CD14-positive monocyte (primary cell): ENCODE measurements around the gene C15orf62. TPM values are rescaled to one million over a fixed set of nuclear protein-coding genes. Genes with fewer than 3 reads are reported as not detected.
A peak's percentile ranks its signal among the peaks of the same experiment; 100 is the strongest.

Experiments used
- DNase-seq, 3 donors: peaks; one replicate each; pipeline ENCODE4 v3.0.0-alpha.2; 2011 to 2022
- H2AFZ ChIP-seq: 2 replicates; pipeline ENCODE4 v1.6.0; 2012; ENCODE audit warnings: mild to moderate bottlenecking, low read depth, low read length, inconsistent platforms; ENCODE audit not compliant: insufficient read depth, poor library complexity, severe bottlenecking
- H3K27ac ChIP-seq, 2 donors: 1 replicate in 1 of 2; 2 replicates in 1 of 2; pipeline ENCODE4 v1.5.1; 2012 to 2013; ENCODE audit warnings: low read length in 2 of 2, control low read depth in 1 of 2, inconsistent platforms in 1 of 2, low read depth in 1 of 2, mild to moderate bottlenecking in 1 of 2
- H3K27me3 ChIP-seq, 2 donors: one replicate each; pipeline versions ENCODE4 v1.6.0 to v1.6.1; 2011 to 2013; ENCODE audit warnings: low read length in 2 of 2; ENCODE audit not compliant: control insufficient read depth in 2 of 2, insufficient read depth in 2 of 2
- H3K36me3 ChIP-seq, 2 donors: replicated peaks in 1 of 2; 1 replicate in 1 of 2; 2 replicates in 1 of 2; pipeline versions ENCODE4 v1.5.1 to v1.6.1; 2012 to 2013; ENCODE audit warnings: low read length in 2 of 2, control low read depth in 1 of 2, inconsistent platforms in 1 of 2, mild to moderate bottlenecking in 1 of 2; ENCODE audit not compliant: insufficient read depth in 2 of 2, control insufficient read depth in 1 of 2
- H3K4me1 ChIP-seq, 2 donors: 1 replicate in 1 of 2; 2 replicates in 1 of 2; pipeline versions ENCODE4 v1.5.1 to v1.6.1; 2012 to 2013; ENCODE audit warnings: low read length in 2 of 2, control low read depth in 1 of 2, inconsistent platforms in 1 of 2, mild to moderate bottlenecking in 1 of 2, moderate library complexity in 1 of 2; ENCODE audit not compliant: insufficient read depth in 2 of 2, control insufficient read depth in 1 of 2
- H3K4me2 ChIP-seq: replicated peaks from 2 replicates; pipeline ENCODE3; 2012; ENCODE audit warnings: low read length, moderate library complexity, mild to moderate bottlenecking; ENCODE audit not compliant: poor library complexity, severe bottlenecking; ENCODE audit errors: extremely low read depth
- H3K4me3 ChIP-seq, 3 experiments: fragments of 200-600 bp in 1 of 3; sonication (generic) in 1 of 3; replicated peaks in 1 of 3; 1 replicate in 2 of 3; 2 replicates in 1 of 3; pipeline ENCODE4 v1.5.1; 2011 to 2013; ENCODE audit warnings: low read length in 3 of 3, mild to moderate bottlenecking in 3 of 3, control low read depth in 2 of 3, low read depth in 2 of 3, inconsistent platforms in 1 of 3, moderate library complexity in 1 of 3
- H3K79me2 ChIP-seq: 2 replicates; pipeline ENCODE4 v1.6.0; 2012; ENCODE audit warnings: mild to moderate bottlenecking, control low read depth, inconsistent platforms, low read length, moderate library complexity; ENCODE audit not compliant: insufficient read depth
- H3K9ac ChIP-seq: 2 replicates; pipeline ENCODE4 v1.6.0; 2017; ENCODE audit warnings: low read length, mild to moderate bottlenecking; ENCODE audit not compliant: insufficient read depth, poor library complexity, severe bottlenecking
- H3K9me3 ChIP-seq, 2 donors: replicated peaks in 1 of 2; 1 replicate in 1 of 2; 2 replicates in 1 of 2; pipeline versions ENCODE4 v1.5.1 to v1.6.1; 2012 to 2013; ENCODE audit warnings: low read length in 2 of 2, control low read depth in 1 of 2; ENCODE audit not compliant: control insufficient read depth in 1 of 2, insufficient read depth in 1 of 2
- H4K20me1 ChIP-seq: 2 replicates; pipeline ENCODE4 v1.6.0; 2012; ENCODE audit warnings: mild to moderate bottlenecking, low read length, control low read depth, moderate library complexity; ENCODE audit not compliant: insufficient read depth
- H3K27ac Mint-ChIP-seq, 7 donors: one replicate each; pipeline ENCODE4 v1.8.0; 2020; ENCODE audit warnings: mild to moderate bottlenecking in 7 of 7, mixed read lengths in 7 of 7, moderate library complexity in 6 of 7, inconsistent platforms in 2 of 7
- H3K27me3 Mint-ChIP-seq, 3 donors: one replicate each; pipeline ENCODE4 v1.8.0; 2021 to 2022; ENCODE audit warnings: low read depth in 3 of 3, mild to moderate bottlenecking in 3 of 3, mixed read lengths in 3 of 3, moderate library complexity in 3 of 3, inconsistent platforms in 1 of 3
- H3K36me3 Mint-ChIP-seq, 2 donors: one replicate each; pipeline ENCODE4 v1.8.0; 2020; ENCODE audit warnings: mixed read lengths in 2 of 2, inconsistent platforms in 1 of 2, mild to moderate bottlenecking in 1 of 2
- H3K4me1 Mint-ChIP-seq: one replicate; pipeline ENCODE4 v1.8.0; 2020; ENCODE audit warnings: mild to moderate bottlenecking, mixed read lengths
- H3K4me3 Mint-ChIP-seq, 2 donors: one replicate each; pipeline ENCODE4 v1.8.0; 2020; ENCODE audit warnings: mild to moderate bottlenecking in 2 of 2, mixed read lengths in 2 of 2, moderate library complexity in 1 of 2
- H3K9me3 Mint-ChIP-seq, 7 donors: one replicate each; pipeline ENCODE4 v1.8.0; 2020 to 2022; ENCODE audit warnings: mixed read lengths in 7 of 7, mild to moderate bottlenecking in 6 of 7, moderate library complexity in 6 of 7, inconsistent platforms in 2 of 7
- WGBS: methylation state at CpG from one replicate; pipeline ENCODE4 v1.1.5; 2013; ENCODE audit warnings: missing lambda C conversion rate; ENCODE audit not compliant: insufficient coverage; 5-methylcytosine and 5-hydroxymethylcytosine counted together
- intact Hi-C, 2 donors: fragments of 100-400 bp; cut with micrococcal nuclease; formaldehyde crosslinking; loops; one replicate each; pipeline versions ENCODE4 v1.15.0 to v1.15.1; 2023
- polyA minus RNA-seq: library from RNA; depleted of rRNA, polyadenylated mRNA; stranded (reverse); fragments of >200 nt; gene quantifications from 2 replicates; pipeline ENCODE4 v1.2.3, GENCODE V29; 2012
- polyA plus RNA-seq, 3 donors: library from polyadenylated mRNA; depleted of rRNA in 1 of 3; unstranded in 2 of 3; stranded (reverse) in 1 of 3; fragments of 300-500 nt in 2 of 3; fragments of >200 nt in 1 of 3; fragmentation: Illumina TruSeq in 2 of 3; gene quantifications; 1 replicate in 2 of 3; 2 replicates in 1 of 3; pipeline ENCODE4 v1.2.3, GENCODE V29; 2012 to 2021
- total RNA-seq, 12 experiments: library from RNA in 1 of 12; stranded (reverse) in 1 of 12; fragments of 120-200 nt in 1 of 12; gene quantifications; one replicate each; pipeline ENCODE4 v1.2.4 and lab custom pipeline; 2013 to 2026; ENCODE audit warnings: mixed read lengths in 6 of 12, inconsistent platforms in 1 of 12
- TF ChIP-seq, protein P1 (sequence below): fragments of 200-600 bp; IDR thresholded peaks from one replicate; pipeline ENCODE4 v1.8.0; 2022; ENCODE audit warnings: antibody characterized with exemption, mild to moderate bottlenecking

Gene C15orf62, protein sequence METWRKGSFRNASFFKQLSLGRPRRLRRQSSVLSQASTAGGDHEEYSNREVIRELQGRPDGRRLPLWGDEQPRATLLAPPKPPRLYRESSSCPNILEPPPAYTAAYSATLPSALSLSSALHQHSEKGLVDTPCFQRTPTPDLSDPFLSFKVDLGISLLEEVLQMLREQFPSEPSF
- 0.27 TPM for total RNA-seq (2013)
- polyA plus RNA-seq = under 1 TPM in 2 of 3 donors, not detected in 1; 0.23 to 0.25 TPM
- 0.14 and 0.32 TPM in 2 replicates for polyA minus RNA-seq
- 0.17 to 1.4 (median 0.55) reads per million in 11 experiments for total RNA-seq (lab: John Stamatoyannopoulos, UW)

DNA sequence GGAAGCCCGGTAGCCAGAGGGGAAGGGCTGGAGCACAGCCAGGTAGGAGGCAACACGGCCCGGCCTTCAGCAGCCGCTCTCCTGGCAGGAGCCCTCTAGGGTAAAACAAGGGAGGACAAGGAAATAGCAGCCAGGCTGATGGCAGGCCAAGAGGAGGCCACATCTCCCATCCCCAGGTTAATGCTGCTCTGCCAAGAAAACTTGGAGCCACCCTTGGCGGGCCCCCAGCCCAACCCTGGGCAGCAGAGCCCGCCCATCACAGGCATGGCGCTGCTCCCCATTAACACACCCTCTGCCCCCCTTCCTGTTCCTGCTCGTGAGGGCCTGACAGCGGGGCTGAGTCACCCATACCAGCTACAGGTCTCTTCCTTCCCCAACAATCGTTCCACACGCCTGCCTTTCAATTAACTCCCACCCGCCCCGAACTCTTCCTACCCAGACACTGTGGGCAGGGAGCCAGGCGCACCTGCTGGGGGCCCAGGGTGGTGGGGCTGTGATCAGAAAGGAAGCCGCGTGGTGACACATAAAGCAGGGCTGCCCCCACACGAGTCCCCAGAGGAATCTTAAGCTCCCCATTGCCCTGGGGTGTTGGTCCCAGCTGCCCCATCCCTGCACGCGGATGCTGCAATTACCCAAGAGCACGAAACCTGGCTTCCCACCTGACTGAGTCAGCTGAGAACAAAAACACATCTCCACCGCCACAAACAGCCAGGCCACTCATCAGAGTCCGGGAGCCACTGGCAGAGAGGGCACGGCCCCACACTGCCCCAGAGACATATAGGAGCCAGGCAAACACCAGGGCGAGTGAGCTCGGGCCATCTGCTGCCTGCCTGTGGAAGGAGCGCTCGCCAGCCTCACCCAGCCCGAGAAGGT, at the start of gene C15orf62:
Gene C15orf62, plus strand, starts transcription at position 707 of the 873 bp plus-strand sequence. CDS start 516 bp downstream, outside the sequence.
- Histone ChIP-seq H3K27me3 (no peaks in the 10 kb centered on the region), H3K9me3 (no peaks in the 10 kb centered on the region), H4K20me1 (no peaks in the 10 kb centered on the region), H3K79me2 (no peaks in the 10 kb centered on the region), H3K36me3 (peaks cover 34 to 58% of the 10 kb centered on the region in 2 donors), H3K4me1 (peaks cover 34 to 39% of the 10 kb centered on the region in 2 donors), H3K9ac (peak within 1 kb of the TSS; percentile 39), H3K4me2 (peak within 1 kb of the TSS; percentile 78), H3K4me3 (peak within 1 kb of the TSS; percentile 2 to 65 (median 4)), H3K27ac (peak within 1 kb of the TSS; percentile 8 to 61), H2AFZ (peak within 1 kb of the TSS; percentile 70)
- Mint-ChIP-seq H3K36me3 (peaks cover 39 to 62% of the 10 kb centered on the region in 2 donors), H3K27ac (peak within 1 kb of the TSS; percentile 60 to 92 (median 80)), H3K4me3 (peak within 1 kb of the TSS; percentile 61 to 75), H3K9me3 (no peaks in the 10 kb centered on the region), H3K4me1 (peaks cover 38% of the 10 kb centered on the region), H3K27me3 (peaks cover 0 to 3% (median 2%) of the 10 kb centered on the region in 3 donors)
- intact Hi-C loops = loop anchor here in 1 of 2 donors (10.0 kb wide), 1 partner anchor 75 kb away; the partner anchor contains the start of gene RAD51
- TF ChIP-seq, protein P1, sequence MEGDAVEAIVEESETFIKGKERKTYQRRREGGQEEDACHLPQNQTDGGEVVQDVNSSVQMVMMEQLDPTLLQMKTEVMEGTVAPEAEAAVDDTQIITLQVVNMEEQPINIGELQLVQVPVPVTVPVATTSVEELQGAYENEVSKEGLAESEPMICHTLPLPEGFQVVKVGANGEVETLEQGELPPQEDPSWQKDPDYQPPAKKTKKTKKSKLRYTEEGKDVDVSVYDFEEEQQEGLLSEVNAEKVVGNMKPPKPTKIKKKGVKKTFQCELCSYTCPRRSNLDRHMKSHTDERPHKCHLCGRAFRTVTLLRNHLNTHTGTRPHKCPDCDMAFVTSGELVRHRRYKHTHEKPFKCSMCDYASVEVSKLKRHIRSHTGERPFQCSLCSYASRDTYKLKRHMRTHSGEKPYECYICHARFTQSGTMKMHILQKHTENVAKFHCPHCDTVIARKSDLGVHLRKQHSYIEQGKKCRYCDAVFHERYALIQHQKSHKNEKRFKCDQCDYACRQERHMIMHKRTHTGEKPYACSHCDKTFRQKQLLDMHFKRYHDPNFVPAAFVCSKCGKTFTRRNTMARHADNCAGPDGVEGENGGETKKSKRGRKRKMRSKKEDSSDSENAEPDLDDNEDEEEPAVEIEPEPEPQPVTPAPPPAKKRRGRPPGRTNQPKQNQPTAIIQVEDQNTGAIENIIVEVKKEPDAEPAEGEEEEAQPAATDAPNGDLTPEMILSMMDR = no peak
- WGBS = 7% methylated on average over 25 of the region's 28 CpGs
- DNase-seq = peak; percentile 59 to 72 (median 62)

DNA sequence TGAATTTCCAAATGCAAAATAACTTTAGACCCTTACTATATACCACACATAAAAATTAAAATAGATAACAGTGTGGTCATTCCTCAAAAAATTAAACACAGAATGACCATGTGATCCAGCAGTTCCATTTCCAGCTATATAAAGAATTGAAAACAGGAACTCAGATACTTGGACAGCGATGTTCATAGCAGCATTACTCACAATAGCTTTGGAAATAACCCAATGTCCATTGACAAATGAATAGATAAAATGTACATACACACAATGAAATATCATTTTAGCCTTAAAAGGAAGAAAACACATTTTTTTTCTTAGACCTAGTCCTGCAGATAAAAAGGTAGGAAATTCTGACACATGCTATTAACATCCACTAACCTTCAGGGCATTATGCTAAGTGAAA, 48.1 kb upstream of the C15orf62 start:
- Mint-ChIP-seq H3K27ac (no peak overlapping the region), H3K4me3 (no peak overlapping the region)
- intact Hi-C loops = no loop called here

More for the DNA sequence above, 48.1 kb upstream of the C15orf62 start:
- Histone ChIP-seq H3K36me3 (peaks cover 0 to 65% of the 10 kb centered on the region in 2 donors), H3K4me3 (no peak overlapping the region), H4K20me1 (no peaks in the 10 kb centered on the region), H2AFZ (no peak overlapping the region), H3K4me1 (no peaks in the 10 kb centered on the region), H3K9me3 (no peaks in the 10 kb centered on the region), H3K9ac (no peak overlapping the region), H3K27me3 (no peaks in the 10 kb centered on the region), H3K79me2 (no peaks in the 10 kb centered on the region), H3K4me2 (no peak overlapping the region), H3K27ac (no peak overlapping the region)
- Mint-ChIP-seq H3K9me3 (no peaks in the 10 kb centered on the region), H3K4me1 (no peaks in the 10 kb centered on the region), H3K36me3 (peaks cover 19 to 48% of the 10 kb centered on the region in 2 donors), H3K27me3 (no peaks in the 10 kb centered on the region)
- DNase-seq = no peak
- WGBS = no CpG with 5 or more reads among the region's 1 CpG
- TF ChIP-seq, protein P1 = no peak
